Tibial artery (tissue), 4 donors: Measurements from ENCODE around the gene RHCG.

Experiments used
- DNase-seq, 2 donors: peaks; one replicate each; pipeline ENCODE4 v3.0.0-alpha.2; 2019
- H3K27ac ChIP-seq, 2 donors: fragments of 200-600 bp; sonication (generic) in 1 of 2; 1 replicate in 1 of 2; 2 replicates in 1 of 2; pipeline ENCODE4 v1.5.1; 2018 to 2019; ENCODE audit warnings: mild to moderate bottlenecking in 1 of 2
- H3K27me3 ChIP-seq, 2 donors: fragments of 200-600 bp; sonication (generic) in 1 of 2; one replicate each; pipeline versions ENCODE4 v1.5.1 to v1.6.0; 2016 to 2019
- H3K36me3 ChIP-seq, 3 donors: fragments of 200-600 bp; sonication (generic) in 2 of 3; one replicate each; pipeline ENCODE4 v1.5.1; 2016 to 2019; ENCODE audit warnings: mild to moderate bottlenecking in 2 of 3
- H3K4me1 ChIP-seq, 4 donors: fragments of 200-600 bp; sonication (generic) in 2 of 4; 1 replicate in 3 of 4; 2 replicates in 1 of 4; pipeline ENCODE4 v1.5.1; 2016 to 2019
- H3K4me3 ChIP-seq, 2 donors: fragments of 200-600 bp; sonication (generic) in 1 of 2; 1 replicate in 1 of 2; 2 replicates in 1 of 2; pipeline ENCODE4 v1.5.1; 2018 to 2019; ENCODE audit warnings: mild to moderate bottlenecking in 2 of 2
- H3K9me3 ChIP-seq, 3 donors: fragments of 200-600 bp; sonication (generic) in 1 of 3; one replicate each; pipeline ENCODE4 v1.5.1; 2016 to 2019
- CTCF ChIP-seq, 2 experiments: fragments of 200-600 bp in 1 of 2; fragments of 450-650 bp in 1 of 2; IDR thresholded peaks; one replicate each; pipeline ENCODE4 v1.5.1; 2017 to 2019; ENCODE audit warnings: antibody characterized with exemption in 2 of 2, mild to moderate bottlenecking in 1 of 2, moderate library complexity in 1 of 2
- intact Hi-C: fragments of 100-400 bp; cut with DNase I; formaldehyde crosslinking; loops from one replicate; pipeline ENCODE4 v1.15.0; 2023; ENCODE audit warnings: low total_unique reads

Gene RHCG

GRCh38 chr15:89486726-89487050, 9.7 kb downstream of the RHCG start:
- no peak overlapping the region for H3K4me3 ChIP-seq
- H3K27me3 ChIP-seq: peaks cover 0 to 47% of the 10 kb centered on the region in 2 donors
- DNase-seq: peak in 1 of 2 donors; percentile 55
- TF ChIP-seq CTCF (IDR thresholded peaks at IDR 0.05): no peak
- no peak overlapping the region for H3K27ac ChIP-seq
- H3K4me1 ChIP-seq: peaks cover 0 to 4% (median 0%) of the 10 kb centered on the region in 4 donors
- intact Hi-C loops: no loop called here
- H3K36me3 ChIP-seq: no peaks in the 10 kb centered on the region
- no peaks in the 10 kb centered on the region for H3K9me3 ChIP-seq

GRCh38 chr15:89483079-89483478, 13.3 kb downstream of the RHCG start:
- intact Hi-C loops: no loop called here
- H3K4me3 ChIP-seq: no peak overlapping the region
- H3K9me3 ChIP-seq: no peaks in the 10 kb centered on the region
- H3K27me3 ChIP-seq: peaks cover 0 to 53% of the 10 kb centered on the region in 2 donors
- no peak overlapping the region for H3K27ac ChIP-seq
- DNase-seq: peak in 1 of 2 donors; percentile 32
- TF ChIP-seq CTCF (IDR thresholded peaks at IDR 0.05): no peak
- H3K36me3 ChIP-seq: no peaks in the 10 kb centered on the region
- peaks cover 0 to 4% (median 0%) of the 10 kb centered on the region in 4 donors for H3K4me1 ChIP-seq

- TF ChIP-seq CTCF (IDR thresholded peaks at IDR 0.05): no peak
- Histone ChIP-seq H3K36me3 (no peaks in the 10 kb centered on the region), H3K4me1 (peaks cover 0 to 4% (median 0%) of the 10 kb centered on the region in 4 donors), H3K27me3 (peaks cover 0 to 51% of the 10 kb centered on the region in 2 donors), H3K27ac (no peak overlapping the region), H3K9me3 (no peaks in the 10 kb centered on the region), H3K4me3 (no peak overlapping the region)
- intact Hi-C loops: no loop called here
- no peak for DNase-seq
These were observed 14.2 kb downstream of the RHCG start for GRCh38 chr15:89482139-89482538.

GRCh38 chr15:89480505-89480904, 15.9 kb downstream of the RHCG start:
- no peaks in the 10 kb centered on the region for H3K9me3 ChIP-seq
- DNase-seq: no peak
- H3K4me3 ChIP-seq: no peak overlapping the region
- TF ChIP-seq CTCF (IDR thresholded peaks at IDR 0.05): no peak
- H3K27me3 ChIP-seq: peaks cover 0 to 49% of the 10 kb centered on the region in 2 donors
- intact Hi-C loops: no loop called here
- H3K27ac ChIP-seq: no peak overlapping the region
- H3K36me3 ChIP-seq: no peaks in the 10 kb centered on the region
- H3K4me1 ChIP-seq: no peaks in the 10 kb centered on the region

- no peak for DNase-seq
- H3K27me3 ChIP-seq: peaks cover 0 to 49% of the 10 kb centered on the region in 2 donors
- no peaks in the 10 kb centered on the region for H3K4me1 ChIP-seq
- no peaks in the 10 kb centered on the region for H3K9me3 ChIP-seq
- no peak overlapping the region for H3K4me3 ChIP-seq
- no peak for TF ChIP-seq CTCF (IDR thresholded peaks at IDR 0.05)
- intact Hi-C loops: no loop called here
- H3K27ac ChIP-seq: no peak overlapping the region
- no peaks in the 10 kb centered on the region for H3K36me3 ChIP-seq
These were observed 17.2 kb downstream of the RHCG start for GRCh38 chr15:89479173-89479572.
